OCI-LY7 (cell line): ENCODE measurements around the gene ITM2B. TPM values are rescaled to one million over a fixed set of nuclear protein-coding genes. Genes with fewer than 3 reads are reported as not detected.
A peak's percentile ranks its signal among the peaks of the same experiment; 100 is the strongest.

Experiments
- BruUV-seq: library from RNA; stranded (reverse); fragments of 400-500 nt; replicated peaks from 2 replicates; lab custom pipeline; 2021; lab: Mats Ljungman, UMichigan
- CTCF ChIA-PET: fragments of 300-600 bp; sonication (Branson Sonifier 250); formaldehyde crosslinking; loops from one replicate; lab custom pipeline; 2022; ENCODE audit warnings: antibody characterized with exemption; ENCODE audit not compliant: unreplicated experiment; lab: Charles Lee
- POLR2A ChIA-PET: fragments of 300-600 bp; sonication (Branson Sonifier 250); formaldehyde crosslinking; loops from one replicate; lab custom pipeline; 2022; ENCODE audit warnings: antibody characterized with exemption; lab: Charles Lee
- DNase-seq: peaks from one replicate; pipeline ENCODE4 v3.0.0-alpha.2; 2015; ENCODE audit warnings: low spot score
- H2AFZ ChIP-seq: fragments of 200-600 bp; sonication (generic), shearing (Covaris generic); 2 replicates; pipeline ENCODE4 v1.6.1; 2014; ENCODE audit warnings: mild to moderate bottlenecking, antibody characterized with exemption, low read length, moderate library complexity
- H3K27ac ChIP-seq: fragments of 200-600 bp; sonication (generic); 2 replicates; pipeline ENCODE4 v1.5.1; 2014; ENCODE audit warnings: mixed run types, low read depth, mild to moderate bottlenecking, moderate library complexity, low read length, inconsistent platforms; ENCODE audit not compliant: poor library complexity, severe bottlenecking
- H3K36me3 ChIP-seq: fragments of 200-600 bp; sonication (generic); 2 replicates; pipeline ENCODE4 v1.6.1; 2014; ENCODE audit warnings: mild to moderate bottlenecking, antibody characterized with exemption, low read length, moderate library complexity, mixed read lengths; ENCODE audit not compliant: insufficient read depth
- H3K4me1 ChIP-seq: fragments of 200-600 bp; sonication (generic); 2 replicates; pipeline ENCODE4 v1.5.1; 2014; ENCODE audit warnings: mild to moderate bottlenecking, low read length; ENCODE audit not compliant: insufficient read depth, poor library complexity, severe bottlenecking
- H3K4me2 ChIP-seq: fragments of 200-600 bp; sonication (generic); 2 replicates; pipeline ENCODE4 v1.6.1; 2014; ENCODE audit warnings: mild to moderate bottlenecking, low read length
- H3K4me3 ChIP-seq: fragments of 200-600 bp; sonication (generic); 2 replicates; pipeline ENCODE4 v1.5.1; 2014; ENCODE audit warnings: mild to moderate bottlenecking, low read depth, low read length; ENCODE audit not compliant: poor library complexity, severe bottlenecking
- H3K79me2 ChIP-seq: fragments of 200-600 bp; sonication (generic); 2 replicates; pipeline ENCODE4 v1.6.1; 2016; ENCODE audit warnings: low read depth, mild to moderate bottlenecking, low read length, moderate library complexity, mixed read lengths; ENCODE audit not compliant: insufficient read depth
- H3K9me2 ChIP-seq: fragments of 200-600 bp; sonication (generic); 2 replicates; pipeline ENCODE4 v1.6.1; 2016; ENCODE audit warnings: mild to moderate bottlenecking, low read length, mixed read lengths; ENCODE audit not compliant: insufficient read depth
- H3K9me3 ChIP-seq: fragments of 200-600 bp; sonication (generic); 2 replicates; pipeline ENCODE4 v1.6.1; 2014; ENCODE audit warnings: mild to moderate bottlenecking, mixed run types, low read length, mixed read lengths
- H4K20me1 ChIP-seq: fragments of 200-600 bp; sonication (generic); 2 replicates; pipeline ENCODE4 v1.6.1; 2014; ENCODE audit warnings: mild to moderate bottlenecking, antibody characterized with exemption, low read length, moderate library complexity, mixed read lengths; ENCODE audit not compliant: insufficient read depth
- CTCF ChIP-seq: fragments of 200-600 bp; sonication (generic); conservative IDR thresholded peaks from 2 replicates; pipeline ENCODE4 v1.5.1; 2014; ENCODE audit warnings: mild to moderate bottlenecking, antibody characterized with exemption, low read length, moderate library complexity, mixed read lengths
- EZH2phosphoT487 ChIP-seq: fragments of 200-600 bp; sonication (generic); IDR thresholded peaks from 2 replicates; pipeline ENCODE4 v1.6.1; 2018; ENCODE audit warnings: low read depth, borderline replicate concordance, mild to moderate bottlenecking, mixed run types, antibody characterized with exemption, low read length, moderate library complexity, mixed read lengths
- intact Hi-C: fragments of 100-400 bp; cut with micrococcal nuclease; formaldehyde crosslinking; loops from one replicate; pipeline ENCODE4 v1.10.0; 2022; ENCODE audit not compliant: unreplicated experiment
- total RNA-seq, 2 experiments: library from RNA; depleted of rRNA in 1 of 2; stranded (reverse); fragments of >200 nt in 1 of 2; shearing (Covaris generic) in 1 of 2; gene quantifications; 2 replicates each; pipeline ENCODE4 v1.2.3, GENCODE V29; 2014 to 2022

The ITM2B gene
- total RNA-seq, 2 experiments from 2014 or later: 14.7 to 43.3 TPM

- Histone ChIP-seq H3K27ac (no peak overlapping the region), H3K79me2 (no peaks in the 10 kb centered on the region), H3K9me2 (no peaks in the 10 kb centered on the region), H2AFZ (peak overlapping the region; percentile 70; the same call in 1 of the 2 replicates), H3K4me2 (no peak overlapping the region), H3K36me3 (no peaks in the 10 kb centered on the region), H3K4me1 (peaks cover 18% of the 10 kb centered on the region), H4K20me1 (no peaks in the 10 kb centered on the region), H3K4me3 (no peak overlapping the region), H3K9me3 (no peaks in the 10 kb centered on the region)
- POLR2A ChIA-PET: interaction anchor here (0.6 to 1.7 kb wide), 7 partner anchors 8 to 490 kb away, joined by 3 to 7 read pairs (median 3); no protein-coding TSS in a partner anchor
- intact Hi-C loops: no loop called here
- DNase-seq: no peak
- no TSS peak for BruUV-seq
- CTCF ChIA-PET: interaction anchor here (0.9 kb wide), 1 partner anchor 71 kb away, joined by 3 read pairs; no protein-coding TSS in a partner anchor
- TF ChIP-seq EZH2phosphoT487 (no peak), CTCF (no peak)
Measured at GRCh38 chr13:48185018-48185417, 48.0 kb upstream of the ITM2B start.

GRCh38 chr13:48186722-48187121 is 46.3 kb upstream of the ITM2B start:
- TF ChIP-seq EZH2phosphoT487 (no peak), CTCF (no peak)
- no peak for DNase-seq
- Histone ChIP-seq H3K27ac (no peak overlapping the region), H3K4me2 (peak overlapping the region; percentile 56), H3K36me3 (no peaks in the 10 kb centered on the region), H3K4me1 (peaks cover 18% of the 10 kb centered on the region), H3K79me2 (no peaks in the 10 kb centered on the region), H3K9me3 (no peaks in the 10 kb centered on the region), H2AFZ (no peak overlapping the region), H4K20me1 (no peaks in the 10 kb centered on the region), H3K4me3 (no peak overlapping the region), H3K9me2 (no peaks in the 10 kb centered on the region)
- ChIA-PET POLR2A (interaction anchor here (0.6 kb wide), 1 partner anchor 55 kb away, joined by 3 read pairs; no protein-coding TSS in a partner anchor), CTCF (no interaction called here)
- intact Hi-C loops: no loop called here
- no TSS peak for BruUV-seq

GRCh38 chr13:48188131-48188530 is 44.9 kb upstream of the ITM2B start:
- intact Hi-C loops: no loop called here
- Histone ChIP-seq H3K9me3 (no peaks in the 10 kb centered on the region), H4K20me1 (no peaks in the 10 kb centered on the region), H3K4me1 (peaks cover 18% of the 10 kb centered on the region), H3K9me2 (no peaks in the 10 kb centered on the region), H2AFZ (no peak overlapping the region), H3K36me3 (no peaks in the 10 kb centered on the region), H3K4me2 (no peak overlapping the region), H3K79me2 (no peaks in the 10 kb centered on the region), H3K27ac (no peak overlapping the region), H3K4me3 (no peak overlapping the region)
- TF ChIP-seq EZH2phosphoT487 (no peak), CTCF (no peak)
- no TSS peak for BruUV-seq
- ChIA-PET POLR2A (interaction anchor here (0.9 kb wide), 1 partner anchor 61 kb away, joined by 3 read pairs; no protein-coding TSS in a partner anchor), CTCF (no interaction called here)
- DNase-seq: no peak
